Activated CD8-positive, alpha-beta T cell treated with anti-CD3 and anti-CD28 coated beads for 36 hours (primary cell): ENCODE results near the gene PURB. TPM values are rescaled to one million over a fixed set of nuclear protein-coding genes. Genes with fewer than 3 reads are reported as not detected.
A peak's percentile ranks its signal among the peaks of the same experiment; 100 is the strongest.

Source experiments
- ATAC-seq: fragments of 200-7000 bp; cut with Tn5 transposase; one replicate; pipeline ENCODE4 v1.10.0; 2021; ENCODE audit warnings: mild to moderate bottlenecking, moderate library complexity
- CTCF ChIA-PET: fragments of 350-600 bp; sonication (Branson Sonifier 250); formaldehyde crosslinking; loops from one replicate; lab custom pipeline; 2021; ENCODE audit warnings: antibody characterized with exemption; lab: Charles Lee
- POLR2A ChIA-PET: fragments of 350-600 bp; sonication (Branson Sonifier 250); formaldehyde crosslinking; loops from one replicate; lab custom pipeline; 2021; ENCODE audit warnings: antibody characterized with exemption; lab: Charles Lee
- DNase-seq: peaks from one replicate; pipeline ENCODE4 v3.0.0-alpha.2; 2020
- H3K27ac Mint-ChIP-seq: one replicate; pipeline ENCODE4 v1.8.0; 2021; ENCODE audit warnings: mild to moderate bottlenecking, mixed read lengths
- H3K27me3 Mint-ChIP-seq: one replicate; pipeline ENCODE4 v1.8.0; 2021; ENCODE audit warnings: mixed read lengths
- H3K36me3 Mint-ChIP-seq: one replicate; pipeline ENCODE4 v1.8.0; 2021; ENCODE audit warnings: low read depth, mixed read lengths
- H3K4me1 Mint-ChIP-seq: one replicate; pipeline ENCODE4 v1.8.0; 2021; ENCODE audit warnings: low read depth, mixed read lengths
- H3K4me3 Mint-ChIP-seq: one replicate; pipeline ENCODE4 v1.8.0; 2021; ENCODE audit warnings: mild to moderate bottlenecking, moderate library complexity, mixed read lengths
- H3K9me3 Mint-ChIP-seq: one replicate; pipeline ENCODE4 v1.8.0; 2021; ENCODE audit warnings: mixed read lengths
- CTCF ChIP-seq: fragments of 200-600 bp; IDR thresholded peaks from one replicate; pipeline ENCODE4 v1.8.0; 2022; ENCODE audit warnings: antibody characterized with exemption, mild to moderate bottlenecking
- intact Hi-C: fragments of 100-400 bp; cut with micrococcal nuclease; formaldehyde crosslinking; loops from one replicate; pipeline ENCODE4 v1.10.0; 2022
- total RNA-seq, 2 experiments: library from RNA; stranded (reverse); gene quantifications; one replicate each; pipeline ENCODE4 v1.2.3, GENCODE V29; 2021

PURB gene
- total RNA-seq, 2 experiments from 2014 or later: 20.5 to 21.0 TPM

GRCh38 chr7:44882899-44883298, 2.4 kb downstream of the PURB start:
- CTCF ChIA-PET: interaction anchor here (0.8 to 4.7 kb wide), 5 partner anchors 24 to 82 kb away, joined by 3 to 70 read pairs (median 8); no protein-coding TSS in a partner anchor

GRCh38 chr7:44881610-44882009, 3.7 kb downstream of the PURB start:
- POLR2A ChIA-PET: interaction anchor here (0.7 to 3.5 kb wide), 10 partner anchors 8 to 104 kb away, joined by 3 to 18 read pairs (median 6); partner anchors contain the start of gene H2AZ2
- peaks cover 17% of the 10 kb centered on the region for H3K9me3 Mint-ChIP-seq
- CTCF ChIA-PET: interaction anchor here (0.6 to 4.7 kb wide), 5 partner anchors 12 to 41 kb away, joined by 3 to 70 read pairs (median 6); no protein-coding TSS in a partner anchor
- peaks cover 64% of the 10 kb centered on the region for H3K36me3 Mint-ChIP-seq
- no peaks in the 10 kb centered on the region for H3K27me3 Mint-ChIP-seq
- H3K4me3 Mint-ChIP-seq: peak overlapping the region; percentile 96
- TF ChIP-seq CTCF: no peak
- no peak for ATAC-seq
- intact Hi-C loops: loop anchor here (5.0 kb wide), 1 partner anchor 34 kb away; the partner anchor contains the start of gene H2AZ2
- H3K4me1 Mint-ChIP-seq: peaks cover 55% of the 10 kb centered on the region
- peak overlapping the region; percentile 57 for H3K27ac Mint-ChIP-seq
- DNase-seq: no peak

More at GRCh38 chr7:44882899-44883298, 2.4 kb downstream of the PURB start:
- intact Hi-C loops: loop anchor here (5.0 kb wide), 1 partner anchor 36 kb away; the partner anchor contains the start of gene H2AZ2
- POLR2A ChIA-PET: interaction anchor here (1.6 to 3.5 kb wide), 5 partner anchors 9 to 81 kb away, joined by 6 to 18 read pairs (median 7); partner anchors contain the start of gene H2AZ2
- ATAC-seq (no peak), DNase-seq (no peak)
- Mint-ChIP-seq H3K4me1 (peaks cover 61% of the 10 kb centered on the region), H3K4me3 (peak overlapping the region; percentile 96), H3K9me3 (peaks cover 14% of the 10 kb centered on the region), H3K36me3 (peaks cover 59% of the 10 kb centered on the region), H3K27me3 (no peaks in the 10 kb centered on the region), H3K27ac (no peak overlapping the region)
- no peak for TF ChIP-seq CTCF

DNA sequence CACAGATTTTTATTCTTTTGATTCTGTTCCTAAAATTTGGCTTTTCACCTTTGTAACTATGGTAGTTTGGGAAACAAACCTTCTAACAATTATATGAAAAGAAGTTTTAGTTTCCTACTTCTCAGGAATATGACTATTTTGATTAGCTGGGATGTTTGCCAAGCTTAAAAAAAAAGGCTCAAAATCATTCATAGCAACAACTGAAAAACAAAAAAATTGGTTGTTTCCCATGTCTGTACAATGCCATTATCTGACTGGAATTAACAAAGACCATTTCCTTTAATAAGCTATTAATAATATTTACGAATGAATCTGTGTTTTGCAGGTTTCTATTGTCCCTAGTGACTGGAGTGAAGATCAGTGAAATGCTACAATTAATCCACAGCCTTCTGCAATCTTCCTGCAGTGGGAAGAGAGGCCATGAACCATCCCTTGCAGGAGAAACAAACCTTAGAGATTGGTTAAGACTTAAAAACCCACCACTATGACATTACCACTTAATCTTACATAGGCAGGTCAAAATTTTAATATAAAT, 4.2 kb downstream of the PURB start:
- Mint-ChIP-seq H3K4me1 (peaks cover 54% of the 10 kb centered on the region), H3K27me3 (no peaks in the 10 kb centered on the region), H3K27ac (peak overlapping the region; percentile 71), H3K9me3 (peaks cover 17% of the 10 kb centered on the region), H3K36me3 (peaks cover 65% of the 10 kb centered on the region), H3K4me3 (peak overlapping the region; percentile 96)
- intact Hi-C loops: loop anchor here (5.0 kb wide), 1 partner anchor 34 kb away; the partner anchor contains the start of gene H2AZ2
- ATAC-seq (no peak), DNase-seq (no peak)
- CTCF ChIA-PET: interaction anchor here (0.9 to 4.7 kb wide), 4 partner anchors 12 to 41 kb away, joined by 4 to 70 read pairs (median 8); no protein-coding TSS in a partner anchor
- no peak for TF ChIP-seq CTCF
- POLR2A ChIA-PET: interaction anchor here (0.8 to 3.5 kb wide), 10 partner anchors 8 to 145 kb away, joined by 3 to 18 read pairs (median 4); partner anchors contain the start of gene H2AZ2

- no peaks in the 10 kb centered on the region for H3K27me3 Mint-ChIP-seq
- no peak for DNase-seq
- no peak for ATAC-seq
- H3K4me3 Mint-ChIP-seq: peak overlapping the region; percentile 96
- H3K27ac Mint-ChIP-seq: peak overlapping the region; percentile 77
- H3K36me3 Mint-ChIP-seq: peaks cover 60% of the 10 kb centered on the region
- intact Hi-C loops: loop anchor here (5.0 kb wide), 1 partner anchor 33 kb away; the partner anchor contains the start of gene H2AZ2
- no peak for TF ChIP-seq CTCF
- H3K4me1 Mint-ChIP-seq: peaks cover 50% of the 10 kb centered on the region
- ChIA-PET CTCF (interaction anchor here (4.7 kb wide), 1 partner anchor 22 kb away, joined by 70 read pairs; no protein-coding TSS in a partner anchor), POLR2A (interaction anchor here (0.8 to 3.5 kb wide), 8 partner anchors 9 to 144 kb away, joined by 3 to 18 read pairs (median 4); partner anchors contain the start of gene H2AZ2)
- peaks cover 17% of the 10 kb centered on the region for H3K9me3 Mint-ChIP-seq
Observed at GRCh38 chr7:44880317-44881018, 4.9 kb downstream of the PURB start.
